ENCODE data around the gene CSF1R.

The CSF1R gene

GRCh38 chr5:150022681-150023080, 63.7 kb downstream of the CSF1R start:
- DNase-seq, result no peak

GRCh38 chr5:150022158-150022531, 64.2 kb downstream of the CSF1R start:
- no peak for DNase-seq

GRCh38 chr5:150021491-150022157, 64.7 kb downstream of the CSF1R start:
- DNase-seq, result no peak

- DNase-seq, result no peak
Measured at GRCh38 chr5:150020249-150020648, 66.1 kb downstream of the CSF1R start.

- DNase-seq, result no peak
Measured at GRCh38 chr5:150017226-150018005, 68.9 kb downstream of the CSF1R start.

- no peak for DNase-seq
Measured at GRCh38 chr5:150016537-150016936, 69.8 kb downstream of the CSF1R start.

- no peak for DNase-seq
Measured at GRCh38 chr5:150015415-150015814, 70.9 kb downstream of the CSF1R start.

GRCh38 chr5:150014456-150014855, 71.9 kb downstream of the CSF1R start:
- no peak for DNase-seq

- no peak for DNase-seq
Measured at GRCh38 chr5:150013931-150014330, 72.4 kb downstream of the CSF1R start.

GRCh38 chr5:150009671-150010387, 76.5 kb downstream of the CSF1R start:
- DNase-seq, result no peak

- no peak for DNase-seq
Measured at GRCh38 chr5:150007050-150007449, 79.3 kb downstream of the CSF1R start.

- DNase-seq, result no peak
Measured at GRCh38 chr5:150006318-150006717, 80.0 kb downstream of the CSF1R start.

Measured in CD4-positive, alpha-beta T cell treated with Interleukin-1 beta for 1 hour (primary cell).